ENCODE data around the gene CFAP20. TPM values are rescaled to one million over a fixed set of nuclear protein-coding genes. Genes with fewer than 3 reads are reported as not detected.

The CFAP20 gene
- total RNA-seq, 2 experiments from 2014 or later: 36.1 to 37.8 TPM

DNA sequence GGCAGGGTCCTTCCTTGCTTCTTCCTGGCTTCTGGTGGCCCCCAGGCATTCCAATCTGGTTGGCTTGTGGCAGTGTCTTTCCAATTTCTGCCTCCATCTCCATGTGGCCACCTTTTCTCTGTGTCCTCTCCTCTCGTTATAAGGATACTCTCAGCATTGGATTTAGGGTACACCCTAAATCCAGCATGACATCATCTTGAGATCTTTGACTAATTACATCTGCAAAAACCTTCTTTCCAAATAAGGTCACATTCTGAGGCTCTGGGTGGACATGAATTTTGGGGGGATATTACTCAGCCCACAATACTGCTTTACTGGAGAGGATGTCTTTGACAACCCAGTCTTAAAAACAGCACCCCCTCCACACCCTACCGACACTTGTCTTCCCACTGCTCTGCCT is 18.9 kb upstream of the CFAP20 start:
- no peaks in the 10 kb centered on the region for H3K36me3 Mint-ChIP-seq (ENCODE audit: low read depth)
- H3K4me1 Mint-ChIP-seq: no peaks in the 10 kb centered on the region
- no peaks in the 10 kb centered on the region for H3K27me3 Mint-ChIP-seq
- no peaks in the 10 kb centered on the region for H3K9me3 Mint-ChIP-seq
- no peak overlapping the region for H3K4me3 Mint-ChIP-seq
- no peak overlapping the region for H3K27ac Mint-ChIP-seq
- ChIA-PET POLR2A (no interaction called here), CTCF (no interaction called here)
- DNase-seq: no peak

DNA sequence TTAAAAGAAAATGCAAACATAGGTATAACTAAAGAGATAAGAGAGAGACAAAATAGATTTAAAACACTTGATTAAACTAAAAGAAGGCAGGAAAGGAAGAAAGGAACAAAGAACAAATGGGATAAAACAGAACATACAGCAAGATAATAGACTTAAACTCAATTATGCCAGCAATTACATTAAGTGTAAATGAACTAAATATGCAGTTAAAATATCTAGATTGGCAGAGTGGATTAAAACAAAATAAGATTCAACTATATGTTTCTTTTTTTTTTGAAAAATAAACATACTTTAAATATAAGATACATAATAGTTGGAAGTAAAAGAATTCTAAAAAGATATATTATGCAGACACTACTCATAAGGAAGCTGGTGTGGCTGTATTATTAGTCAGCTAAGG is 9.7 kb upstream of the CFAP20 start:
- H3K27ac Mint-ChIP-seq: no peak overlapping the region
- no peak for DNase-seq
- CTCF ChIA-PET: no interaction called here
- no peaks in the 10 kb centered on the region for H3K27me3 Mint-ChIP-seq
- POLR2A ChIA-PET: interaction anchor here (0.6 kb wide), 1 partner anchor 31 kb away, joined by 4 read pairs; no protein-coding TSS in a partner anchor
- H3K36me3 Mint-ChIP-seq (ENCODE audit: low read depth): peaks cover 13% of the 10 kb centered on the region
- H3K4me3 Mint-ChIP-seq: no peak overlapping the region
- H3K9me3 Mint-ChIP-seq: peaks cover 3% of the 10 kb centered on the region
- no peaks in the 10 kb centered on the region for H3K4me1 Mint-ChIP-seq

DNA sequence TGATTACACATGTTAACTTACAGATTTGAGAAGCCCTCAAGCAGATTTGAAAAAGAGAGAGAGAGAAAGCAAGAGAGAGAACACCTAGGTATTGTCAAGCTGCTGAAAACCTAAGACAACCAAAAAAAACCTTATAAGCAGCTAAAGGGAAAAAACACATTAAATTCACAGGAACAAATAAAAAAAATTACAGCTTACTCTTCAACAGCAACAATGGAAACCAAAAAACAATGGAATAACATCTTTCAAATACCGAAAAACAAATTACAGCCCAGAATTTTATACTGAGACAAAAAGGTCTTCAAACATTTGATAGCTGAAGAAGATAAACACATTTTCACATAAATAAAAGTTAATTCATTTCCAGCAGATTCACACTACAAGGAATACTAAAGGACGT is 8.4 kb upstream of the CFAP20 start:
- no peaks in the 10 kb centered on the region for H3K4me1 Mint-ChIP-seq
- CTCF ChIA-PET: interaction anchor here (0.7 to 1.5 kb wide), 3 partner anchors 11 to 30 kb away, joined by 3 to 4 read pairs (median 3); no protein-coding TSS in a partner anchor

DNA sequence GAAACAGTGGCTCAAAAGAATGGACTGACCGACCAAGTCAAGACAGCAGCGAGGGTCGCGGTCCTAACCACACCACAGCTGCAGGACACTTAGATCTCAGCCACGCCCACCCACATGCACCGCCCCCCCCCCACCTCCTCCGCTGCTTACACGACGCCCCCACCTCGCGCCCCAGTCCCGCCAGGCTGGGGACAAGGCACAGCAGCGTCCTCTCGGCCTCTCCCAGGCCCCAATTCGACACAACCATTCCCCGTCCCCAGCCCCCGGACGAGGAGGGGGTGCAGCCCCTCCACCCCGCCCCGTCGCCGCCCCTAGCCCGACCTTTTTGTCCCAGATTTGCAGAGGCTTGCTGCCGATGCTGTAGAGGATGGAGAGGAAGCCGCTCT is 477 bp downstream of the CFAP20 start:
- peak overlapping the region; percentile 87 for H3K4me3 Mint-ChIP-seq
- H3K4me1 Mint-ChIP-seq: peaks cover 43% of the 10 kb centered on the region
- POLR2A ChIA-PET: interaction anchor here (0.7 to 1.5 kb wide), 18 partner anchors 15 to 264 kb away, joined by 3 to 12 read pairs (median 4); partner anchors contain the start of genes MMP15 and USB1
- no peaks in the 10 kb centered on the region for H3K36me3 Mint-ChIP-seq (ENCODE audit: low read depth)
- no peaks in the 10 kb centered on the region for H3K9me3 Mint-ChIP-seq
- no peak for DNase-seq
- H3K27me3 Mint-ChIP-seq: no peaks in the 10 kb centered on the region
- CTCF ChIA-PET: interaction anchor here (1.0 to 1.7 kb wide), 12 partner anchors 8 to 553 kb away, joined by 3 to 11 read pairs (median 4); partner anchors contain the start of genes KATNB1, MMP15 and ZNF319
- H3K27ac Mint-ChIP-seq: peak overlapping the region; percentile 80

More for the DNA sequence above, 8.4 kb upstream of the CFAP20 start:
- H3K4me3 Mint-ChIP-seq: no peak overlapping the region
- no peak for DNase-seq
- H3K36me3 Mint-ChIP-seq (ENCODE audit: low read depth): peaks cover 13% of the 10 kb centered on the region
- no peak overlapping the region for H3K27ac Mint-ChIP-seq
- no peaks in the 10 kb centered on the region for H3K27me3 Mint-ChIP-seq
- POLR2A ChIA-PET: no interaction called here
- peaks cover 3% of the 10 kb centered on the region for H3K9me3 Mint-ChIP-seq

DNA sequence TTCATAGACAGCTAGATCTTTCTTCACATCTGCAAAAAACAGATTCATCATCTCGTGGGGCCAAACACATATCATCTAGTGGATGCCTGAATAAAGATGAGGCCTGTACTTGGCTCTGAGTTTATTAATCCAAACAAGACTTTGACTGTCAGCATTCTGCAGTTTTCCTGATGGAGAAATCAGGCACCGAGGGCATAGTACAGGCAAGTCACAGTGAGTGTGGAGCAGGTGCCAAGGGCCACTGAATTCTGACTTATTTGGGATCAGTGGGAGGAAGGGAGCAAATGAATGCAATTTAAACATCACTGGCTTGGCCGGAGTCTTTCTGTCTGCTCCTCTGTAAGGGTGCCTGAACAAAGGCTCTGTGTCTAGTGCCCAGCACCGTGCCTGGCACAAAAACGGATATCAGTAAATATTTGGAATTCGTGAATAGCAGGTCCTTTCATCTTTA is 975 bp downstream of the CFAP20 start:
- no peaks in the 10 kb centered on the region for H3K27me3 Mint-ChIP-seq

DNA sequence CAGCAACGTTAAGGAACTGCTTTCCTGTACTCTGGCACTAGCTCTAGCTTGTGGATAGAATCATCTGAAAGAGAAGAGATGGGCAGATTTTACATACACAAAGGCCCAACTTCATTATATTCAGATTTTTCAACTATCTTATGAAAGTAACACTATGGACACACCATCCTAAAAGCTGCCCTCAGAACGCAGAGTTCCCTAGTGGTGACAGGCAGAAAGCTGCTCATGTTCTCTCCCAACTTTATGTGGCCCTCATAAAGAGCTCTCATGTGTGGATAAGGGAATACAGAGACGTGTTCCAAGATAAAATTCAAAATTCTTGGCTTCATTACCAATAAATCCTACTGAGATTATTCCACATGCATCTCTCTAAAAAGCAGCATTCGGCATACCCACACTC is 1.5 kb downstream of the CFAP20 start:
- no peak for DNase-seq
- peaks cover 47% of the 10 kb centered on the region for H3K4me1 Mint-ChIP-seq
- H3K27ac Mint-ChIP-seq: peak overlapping the region; percentile 80
- no peaks in the 10 kb centered on the region for H3K27me3 Mint-ChIP-seq
- peak overlapping the region; percentile 87 for H3K4me3 Mint-ChIP-seq
- no peaks in the 10 kb centered on the region for H3K36me3 Mint-ChIP-seq (ENCODE audit: low read depth)
- ChIA-PET CTCF (interaction anchor here (0.7 to 1.4 kb wide), 4 partner anchors 14 to 370 kb away, joined by 3 read pairs; no protein-coding TSS in a partner anchor), POLR2A (interaction anchor here (0.7 to 1.8 kb wide), 4 partner anchors 14 to 317 kb away, joined by 3 to 5 read pairs (median 3); no protein-coding TSS in a partner anchor)
- no peaks in the 10 kb centered on the region for H3K9me3 Mint-ChIP-seq

More for the DNA sequence above, 975 bp downstream of the CFAP20 start:
- peaks cover 45% of the 10 kb centered on the region for H3K4me1 Mint-ChIP-seq
- CTCF ChIA-PET: interaction anchor here (0.7 to 1.4 kb wide), 4 partner anchors 13 to 370 kb away, joined by 3 read pairs; no protein-coding TSS in a partner anchor
- POLR2A ChIA-PET: interaction anchor here (0.7 to 1.5 kb wide), 4 partner anchors 14 to 318 kb away, joined by 3 read pairs; no protein-coding TSS in a partner anchor
- H3K36me3 Mint-ChIP-seq (ENCODE audit: low read depth): no peaks in the 10 kb centered on the region
- DNase-seq: no peak
- H3K4me3 Mint-ChIP-seq: peak overlapping the region; percentile 87
- H3K27ac Mint-ChIP-seq: peak overlapping the region; percentile 80
- no peaks in the 10 kb centered on the region for H3K9me3 Mint-ChIP-seq

DNA sequence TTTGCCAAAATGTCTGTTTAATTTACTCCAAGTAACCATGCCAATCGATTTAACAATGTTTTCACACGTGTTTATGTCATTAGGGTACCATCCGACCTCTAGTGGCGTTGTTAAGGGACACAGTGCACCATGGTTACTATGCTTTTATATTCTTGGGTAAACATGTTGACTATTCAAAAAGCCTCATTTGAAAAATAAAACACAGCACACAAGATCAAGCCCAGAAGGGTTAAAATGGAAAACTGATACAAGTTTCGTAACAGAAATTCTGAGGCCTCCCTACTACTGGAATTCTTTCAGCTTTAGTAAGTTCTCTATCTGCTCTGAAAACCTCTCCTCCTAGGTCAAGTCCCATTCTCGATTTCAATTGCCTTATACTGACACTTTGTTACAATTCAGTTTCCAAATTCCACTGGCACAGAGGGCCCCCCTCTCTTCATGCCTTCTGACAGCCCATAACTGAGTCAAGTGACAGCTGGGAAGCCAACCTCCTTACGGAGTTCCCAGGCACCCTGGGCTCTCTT is 2.1 kb downstream of the CFAP20 start:
- POLR2A ChIA-PET: interaction anchor here (1.0 to 1.8 kb wide), 2 partner anchors 50 to 102 kb away, joined by 3 to 5 read pairs; no protein-coding TSS in a partner anchor
- peak overlapping the region; percentile 87 for H3K4me3 Mint-ChIP-seq
- H3K27ac Mint-ChIP-seq: peak overlapping the region; percentile 80
- H3K4me1 Mint-ChIP-seq: peaks cover 48% of the 10 kb centered on the region
- DNase-seq: peak; percentile 34
- CTCF ChIA-PET: interaction anchor here (1.0 to 1.7 kb wide), 8 partner anchors 10 to 551 kb away, joined by 3 to 7 read pairs (median 3); no protein-coding TSS in a partner anchor
- no peaks in the 10 kb centered on the region for H3K36me3 Mint-ChIP-seq (ENCODE audit: low read depth)
- H3K27me3 Mint-ChIP-seq: no peaks in the 10 kb centered on the region
- no peaks in the 10 kb centered on the region for H3K9me3 Mint-ChIP-seq

DNA sequence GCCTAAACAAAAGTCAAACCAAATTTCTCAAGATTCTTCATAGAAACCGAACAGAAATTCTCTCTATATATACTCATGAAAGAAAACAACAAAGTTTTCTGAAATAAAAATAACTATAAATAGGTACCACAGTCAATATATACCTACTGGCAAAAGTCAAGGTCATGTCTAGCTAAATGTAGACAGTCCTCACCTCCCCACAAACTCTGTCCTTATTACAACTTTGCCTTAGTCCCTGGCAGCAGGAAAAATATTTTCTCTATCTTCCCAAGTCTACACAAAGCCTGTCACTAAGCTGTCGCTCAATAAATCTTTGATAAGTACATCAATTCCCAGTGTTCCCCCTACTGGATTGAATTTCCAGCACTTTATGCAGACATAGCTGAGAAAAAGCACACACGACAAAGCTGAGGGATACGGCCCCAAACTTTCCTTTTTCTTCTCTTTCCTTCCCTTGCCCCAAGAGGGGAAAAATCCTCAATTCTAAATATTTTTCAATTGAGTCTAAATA is 2.7 kb downstream of the CFAP20 start:
- Mint-ChIP-seq H3K4me1 (peaks cover 54% of the 10 kb centered on the region), H3K27ac (no peak overlapping the region), H3K4me3 (peak overlapping the region; percentile 87), H3K36me3 (ENCODE audit: low read depth) (no peaks in the 10 kb centered on the region), H3K9me3 (no peaks in the 10 kb centered on the region), H3K27me3 (no peaks in the 10 kb centered on the region)
- ChIA-PET CTCF (interaction anchor here (1.0 to 1.7 kb wide), 5 partner anchors 11 to 550 kb away, joined by 3 to 7 read pairs (median 4); no protein-coding TSS in a partner anchor), POLR2A (interaction anchor here (1.8 kb wide), 1 partner anchor 102 kb away, joined by 5 read pairs; no protein-coding TSS in a partner anchor)
- DNase-seq: no peak

DNA sequence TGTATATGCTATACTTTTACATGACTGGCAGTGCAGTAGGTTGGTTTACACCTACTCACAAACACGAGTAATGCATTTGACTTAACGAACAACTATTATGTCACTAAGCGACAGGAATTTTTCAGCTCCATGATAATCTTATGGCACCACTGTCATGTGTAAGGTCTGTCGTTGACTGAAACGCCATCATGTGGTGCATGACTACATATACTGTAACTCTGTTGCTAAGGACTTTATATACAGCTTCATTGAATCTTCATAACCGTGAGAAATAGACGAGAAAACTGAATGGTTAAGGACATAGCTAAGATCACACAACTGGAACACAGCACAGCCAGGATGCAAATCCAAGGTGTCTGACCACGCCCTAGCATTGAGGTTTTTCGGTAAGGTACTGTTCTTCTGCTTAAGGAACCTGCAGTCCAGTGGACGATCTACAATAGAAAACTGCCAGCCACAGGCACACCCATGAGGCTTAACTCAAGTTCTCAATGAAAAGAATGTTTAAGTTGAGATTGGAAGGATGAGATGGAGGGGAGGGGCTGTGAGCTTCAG is 3.3 kb downstream of the CFAP20 start:
- DNase-seq: no peak
- Mint-ChIP-seq H3K36me3 (ENCODE audit: low read depth) (no peaks in the 10 kb centered on the region), H3K4me1 (peaks cover 59% of the 10 kb centered on the region), H3K27me3 (no peaks in the 10 kb centered on the region), H3K27ac (peak overlapping the region; percentile 52), H3K4me3 (no peak overlapping the region), H3K9me3 (no peaks in the 10 kb centered on the region)
- CTCF ChIA-PET: interaction anchor here (1.0 to 1.7 kb wide), 6 partner anchors 11 to 549 kb away, joined by 3 to 7 read pairs (median 4); no protein-coding TSS in a partner anchor
- POLR2A ChIA-PET: interaction anchor here (1.8 kb wide), 1 partner anchor 101 kb away, joined by 5 read pairs; no protein-coding TSS in a partner anchor

DNA sequence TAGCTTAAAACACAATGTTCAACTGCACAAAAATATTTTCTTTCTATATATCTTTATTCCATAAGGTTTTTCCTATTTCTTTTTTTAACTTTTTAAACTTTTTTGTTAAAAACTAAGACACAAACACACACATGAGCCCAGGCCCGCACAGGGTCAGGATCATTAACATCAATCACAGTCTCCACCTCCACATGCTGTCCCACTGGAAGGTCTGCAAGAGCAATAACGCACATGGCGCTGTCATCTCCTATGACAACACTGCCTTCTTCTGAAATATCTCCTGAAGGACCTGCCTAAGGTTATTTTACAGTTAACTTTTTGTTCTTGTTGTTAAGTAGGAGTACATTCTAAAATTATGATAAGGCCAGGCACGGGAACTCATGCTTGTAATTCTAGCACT is 4.1 kb downstream of the CFAP20 start:
- Mint-ChIP-seq H3K27me3 (no peaks in the 10 kb centered on the region), H3K36me3 (ENCODE audit: low read depth) (no peaks in the 10 kb centered on the region), H3K4me1 (peaks cover 64% of the 10 kb centered on the region), H3K4me3 (no peak overlapping the region), H3K9me3 (no peaks in the 10 kb centered on the region), H3K27ac (no peak overlapping the region)
- CTCF ChIA-PET: interaction anchor here (1.0 to 1.7 kb wide), 2 partner anchors 30 to 101 kb away, joined by 3 to 7 read pairs; no protein-coding TSS in a partner anchor
- DNase-seq: no peak
- POLR2A ChIA-PET: no interaction called here

DNA sequence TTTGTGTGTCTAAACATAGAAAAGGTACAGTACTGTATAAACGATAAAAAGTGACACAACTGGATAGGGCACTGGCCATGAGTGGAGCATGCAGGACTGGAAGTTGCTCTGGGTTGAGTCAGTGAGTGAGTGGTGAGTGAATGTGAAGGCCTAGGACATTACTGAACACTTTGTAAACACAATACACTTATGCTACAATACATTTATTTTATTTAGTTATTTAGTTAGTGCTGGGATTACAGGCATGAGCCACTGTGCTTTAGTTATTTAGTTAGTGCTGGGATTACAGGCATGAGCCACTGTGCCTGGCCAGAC is 4.6 kb downstream of the CFAP20 start:
- ChIA-PET POLR2A (no interaction called here), CTCF (no interaction called here)
- Mint-ChIP-seq H3K27me3 (no peaks in the 10 kb centered on the region), H3K36me3 (ENCODE audit: low read depth) (no peaks in the 10 kb centered on the region), H3K4me3 (no peak overlapping the region), H3K9me3 (no peaks in the 10 kb centered on the region), H3K4me1 (peaks cover 62% of the 10 kb centered on the region), H3K27ac (no peak overlapping the region)
- DNase-seq: no peak

DNA sequence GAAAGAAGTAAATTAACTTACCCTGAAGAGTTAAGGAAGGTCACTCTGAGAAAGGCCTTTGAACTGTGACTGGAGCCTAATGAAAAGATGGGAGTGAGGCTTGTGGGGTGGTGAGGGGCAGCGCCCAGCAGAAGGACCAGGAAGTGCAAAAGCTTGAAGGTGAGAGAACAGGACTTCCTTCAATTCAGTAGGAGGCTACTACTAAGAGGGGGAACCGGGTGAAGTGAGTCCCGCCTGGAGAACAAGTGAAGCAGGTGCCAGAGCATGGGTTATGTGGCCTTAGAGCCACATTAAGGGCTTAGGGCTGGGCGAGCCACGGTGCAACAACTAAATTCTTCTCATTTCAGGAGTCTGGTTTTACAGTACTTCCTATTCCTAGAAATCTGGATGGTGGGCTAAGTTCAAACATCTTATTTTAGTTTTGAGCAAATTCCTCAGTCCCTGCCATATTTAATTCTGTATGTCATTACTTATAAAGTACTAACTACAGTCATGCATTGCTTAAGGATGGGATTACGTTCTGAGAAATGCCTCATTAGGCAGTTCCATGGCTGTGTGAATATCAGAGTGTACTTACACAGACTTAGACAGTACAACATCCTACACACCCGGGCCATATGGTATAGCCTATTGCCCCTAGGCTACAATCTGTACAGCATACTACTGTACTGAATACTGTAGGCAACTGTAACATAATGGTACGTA is 5.1 kb downstream of the CFAP20 start:
- CTCF ChIA-PET: no interaction called here
- Mint-ChIP-seq H3K27ac (peak overlapping the region; percentile 6), H3K27me3 (no peaks in the 10 kb centered on the region), H3K4me1 (peaks cover 59% of the 10 kb centered on the region), H3K4me3 (no peak overlapping the region), H3K36me3 (ENCODE audit: low read depth) (no peaks in the 10 kb centered on the region), H3K9me3 (no peaks in the 10 kb centered on the region)
- DNase-seq: no peak
- POLR2A ChIA-PET: interaction anchor here (0.8 kb wide), 1 partner anchor 532 kb away, joined by 3 read pairs; no protein-coding TSS in a partner anchor

Measured in activated CD4-positive, alpha-beta memory T cell treated with anti-CD3 and anti-CD28 coated beads, Interleukin-2, amount 10 ng/mL, durations not matched to agents 7 days and 5 days (primary cell).